ENCODE data around the gene MTR. TPM values are rescaled to one million over a fixed set of nuclear protein-coding genes. Genes with fewer than 3 reads are reported as not detected.
A peak's percentile ranks its signal among the peaks of the same experiment; 100 is the strongest.

MTR gene
- total RNA-seq, 2 experiments from 2014 or later, result 35.2 to 37.0 TPM

GRCh38 chr1:236865818-236866155 is 70.7 kb downstream of the MTR start:
- intact Hi-C loops (cut with DNase I, micrococcal nuclease), result loop anchor here in 1 of 2 experiments (1.0 to 5.0 kb wide), 2 partner anchors 105 to 258 kb away; no protein-coding TSS in a partner anchor
- Mint-ChIP-seq H3K4me1 (ENCODE audit: low read depth) (peaks cover 28% of the 10 kb centered on the region), H3K4me3 (no peak overlapping the region), H3K27me3 (no peaks in the 10 kb centered on the region), H3K27ac (no peak overlapping the region), H3K9me3 (no peaks in the 10 kb centered on the region), H3K36me3 (ENCODE audit: low read depth) (peaks cover 97% of the 10 kb centered on the region)
- ATAC-seq (ENCODE audit: poor library complexity), result no peak
- no peaks in the 10 kb centered on the region for H3K27me3 ChIP-seq (ENCODE audit: control insufficient read depth in 1 of 2, insufficient read depth in 2 of 2, low read length in 2 of 2)
- H3K4me1 ChIP-seq (ENCODE audit: insufficient read depth, low read length), result no peaks in the 10 kb centered on the region
- ChIA-PET CTCF (no interaction called here), POLR2A (no interaction called here)
- no peak for TF ChIP-seq CTCF (IDR thresholded peaks at IDR 0.05)
- H3K4me3 ChIP-seq (ENCODE audit: low read length), result no peak overlapping the region
- H3K27ac ChIP-seq (ENCODE audit: low read depth in 1 of 2, low read length in 2 of 2), result no peak overlapping the region
- H3K36me3 ChIP-seq (ENCODE audit: insufficient read depth, low read length), result peaks cover 62% of the 10 kb centered on the region
- no peaks in the 10 kb centered on the region for H3K9me3 ChIP-seq (ENCODE audit: control insufficient read depth in 1 of 2, insufficient read depth in 1 of 2, low read length in 2 of 2)
- no peak for DNase-seq

GRCh38 chr1:236868625-236869467 is 73.8 kb downstream of the MTR start:
- no peaks in the 10 kb centered on the region for H3K9me3 Mint-ChIP-seq
- Histone ChIP-seq H3K9me3 (ENCODE audit: control insufficient read depth in 1 of 2, insufficient read depth in 1 of 2, low read length in 2 of 2) (no peaks in the 10 kb centered on the region), H3K4me1 (ENCODE audit: insufficient read depth, low read length) (no peaks in the 10 kb centered on the region), H3K27ac (ENCODE audit: low read depth in 1 of 2, low read length in 2 of 2) (no peak overlapping the region), H3K36me3 (ENCODE audit: insufficient read depth, low read length) (peaks cover 56% of the 10 kb centered on the region), H3K27me3 (ENCODE audit: control insufficient read depth in 1 of 2, insufficient read depth in 2 of 2, low read length in 2 of 2) (no peaks in the 10 kb centered on the region), H3K4me3 (ENCODE audit: low read length) (no peak overlapping the region)
- H3K36me3 Mint-ChIP-seq (ENCODE audit: low read depth), result peaks cover 96% of the 10 kb centered on the region
- no peak overlapping the region for H3K4me3 Mint-ChIP-seq
- TF ChIP-seq CTCF (IDR thresholded peaks at IDR 0.05), result peak; percentile 96
- no peak overlapping the region for H3K27ac Mint-ChIP-seq
- no peaks in the 10 kb centered on the region for H3K27me3 Mint-ChIP-seq
- ATAC-seq (ENCODE audit: poor library complexity) (peak; percentile 51), DNase-seq (peak in 13 of 14 experiments; percentile 7 to 76 (median 25))
- ChIA-PET POLR2A (no interaction called here), CTCF (interaction anchor here (1.5 kb wide), 1 partner anchor 109 kb away, joined by 6 read pairs; no protein-coding TSS in a partner anchor)
- intact Hi-C loops (cut with DNase I, micrococcal nuclease), result loop anchor here (1.0 to 5.0 kb wide), 4 partner anchors 110 to 766 kb away; no protein-coding TSS in a partner anchor
- H3K4me1 Mint-ChIP-seq (ENCODE audit: low read depth), result no peaks in the 10 kb centered on the region

- no peaks in the 10 kb centered on the region for H3K9me3 Mint-ChIP-seq
- no peak overlapping the region for H3K4me3 ChIP-seq (ENCODE audit: low read length)
- no peaks in the 10 kb centered on the region for H3K4me1 Mint-ChIP-seq (ENCODE audit: low read depth)
- H3K27ac Mint-ChIP-seq, result no peak overlapping the region
- POLR2A ChIA-PET, result no interaction called here
- CTCF ChIA-PET, result no interaction called here
- no peaks in the 10 kb centered on the region for H3K9me3 ChIP-seq (ENCODE audit: control insufficient read depth in 1 of 2, insufficient read depth in 1 of 2, low read length in 2 of 2)
- no peak for DNase-seq
- ATAC-seq (ENCODE audit: poor library complexity), result no peak
- TF ChIP-seq CTCF (IDR thresholded peaks at IDR 0.05), result no peak
- no peak overlapping the region for H3K27ac ChIP-seq (ENCODE audit: low read depth in 1 of 2, low read length in 2 of 2)
- no peaks in the 10 kb centered on the region for H3K4me1 ChIP-seq (ENCODE audit: insufficient read depth, low read length)
- intact Hi-C loops (cut with DNase I, micrococcal nuclease), result loop anchor here (1.0 to 5.0 kb wide), 4 partner anchors 111 to 767 kb away; no protein-coding TSS in a partner anchor
- H3K36me3 Mint-ChIP-seq (ENCODE audit: low read depth), result peaks cover 97% of the 10 kb centered on the region
- no peak overlapping the region for H3K4me3 Mint-ChIP-seq
- no peaks in the 10 kb centered on the region for H3K27me3 Mint-ChIP-seq
- peaks cover 54% of the 10 kb centered on the region for H3K36me3 ChIP-seq (ENCODE audit: insufficient read depth, low read length)
- no peaks in the 10 kb centered on the region for H3K27me3 ChIP-seq (ENCODE audit: control insufficient read depth in 1 of 2, insufficient read depth in 2 of 2, low read length in 2 of 2)
These were observed 74.8 kb downstream of the MTR start for GRCh38 chr1:236869911-236870310.

All from CD4-positive, alpha-beta T cell (primary cell).